DND-41 (cell line): ENCODE data around the gene PSENEN.

Experiments
- ATAC-seq: fragments of 200-7000 bp; cut with Tn5 transposase; 3 replicates; pipeline ENCODE4 v1.9.1; 2021; ENCODE audit warnings: low read depth; ENCODE audit not compliant: insufficient read depth
- DNase-seq: peaks from one replicate; pipeline ENCODE4 v3.0.0-alpha.2; 2020
- H2AFZ ChIP-seq: 2 replicates; pipeline ENCODE4 v1.6.0; 2012; ENCODE audit warnings: low read depth, low read length
- H3K27ac ChIP-seq: 2 replicates; pipeline ENCODE4 v1.5.1; 2012; ENCODE audit warnings: low read length, inconsistent platforms
- H3K27me3 ChIP-seq: fragments of 200-600 bp; sonication (generic); 2 replicates; pipeline ENCODE4 v1.6.0; 2012; ENCODE audit warnings: low read length, mild to moderate bottlenecking, inconsistent platforms; ENCODE audit not compliant: insufficient read depth, poor library complexity
- H3K36me3 ChIP-seq: 2 replicates; pipeline ENCODE4 v1.5.1; 2012; ENCODE audit warnings: low read length, inconsistent platforms; ENCODE audit not compliant: insufficient read depth
- H3K4me1 ChIP-seq: 2 replicates; pipeline ENCODE4 v1.5.1; 2012; ENCODE audit warnings: mild to moderate bottlenecking, low read length; ENCODE audit not compliant: insufficient read depth
- H3K4me2 ChIP-seq: 2 replicates; pipeline ENCODE4 v1.6.0; 2012; ENCODE audit warnings: mild to moderate bottlenecking, moderate library complexity, low read length, inconsistent platforms; ENCODE audit not compliant: insufficient read depth
- H3K4me3 ChIP-seq, 2 experiments: fragments of 200-600 bp in 1 of 2; shearing (Covaris generic) in 1 of 2; 2 replicates each; pipeline ENCODE4 v1.5.1; 2012 to 2016; ENCODE audit warnings: inconsistent platforms in 2 of 2, low read length in 2 of 2, mild to moderate bottlenecking in 2 of 2, low read depth in 1 of 2, moderate library complexity in 1 of 2
- H3K79me2 ChIP-seq: 2 replicates; pipeline ENCODE4 v1.6.0; 2012; ENCODE audit warnings: low read length, inconsistent platforms; ENCODE audit not compliant: insufficient read depth
- H3K9ac ChIP-seq: 2 replicates; pipeline ENCODE4 v1.6.0; 2012; ENCODE audit warnings: low read depth, mild to moderate bottlenecking, inconsistent platforms, low read length, moderate library complexity
- H3K9me3 ChIP-seq: 2 replicates; pipeline ENCODE4 v1.5.1; 2012; ENCODE audit warnings: low read length, moderate library complexity, mild to moderate bottlenecking, inconsistent platforms; ENCODE audit not compliant: insufficient read depth, severe bottlenecking
- H4K20me1 ChIP-seq: 2 replicates; pipeline ENCODE4 v1.6.0; 2012; ENCODE audit warnings: low read length; ENCODE audit not compliant: insufficient read depth
- CTCF ChIP-seq: IDR thresholded peaks from 2 replicates; pipeline ENCODE4 v1.5.1; 2012; ENCODE audit warnings: borderline replicate concordance, low read length, moderate library complexity, mild to moderate bottlenecking; ENCODE audit not compliant: poor library complexity, severe bottlenecking; ENCODE audit errors: extremely low read depth
- EZH2 ChIP-seq: IDR thresholded peaks from 3 replicates; pipeline ENCODE4 v1.6.1; 2012; ENCODE audit warnings: borderline replicate concordance, low read depth, mild to moderate bottlenecking, moderate library complexity, low read length, inconsistent platforms; ENCODE audit not compliant: severe bottlenecking

PSENEN gene

GRCh38 chr19:35775046-35775297 is 29.5 kb downstream of the PSENEN start:
- DNase-seq, result no peak
- Histone ChIP-seq H2AFZ (peak overlapping the region; percentile 79), H3K4me3 (peak overlapping the region in 1 of 2 experiments; percentile 48; a peak in 2 of 4 replicates), H3K27me3 (no peaks in the 10 kb centered on the region), H3K4me1 (peaks cover 29% of the 10 kb centered on the region), H4K20me1 (peaks cover 29% of the 10 kb centered on the region; the same call in 1 of the 2 replicates), H3K9ac (peak overlapping the region; percentile 33; the same call in 1 of the 2 replicates), H3K9me3 (no peaks in the 10 kb centered on the region), H3K4me2 (peak overlapping the region; percentile 65), H3K79me2 (peaks cover 38% of the 10 kb centered on the region), H3K27ac (peak overlapping the region; percentile 45; the same call in 1 of the 2 replicates), H3K36me3 (peaks cover 29% of the 10 kb centered on the region)
- peak; percentile 16 for ATAC-seq
- TF ChIP-seq CTCF, result no peak
- no peak for TF ChIP-seq EZH2

GRCh38 chr19:35775298-35776101 is 30.0 kb downstream of the PSENEN start, which contains the start of gene ARHGAP33:
Gene ARHGAP33 (plus strand): TSS chr19:35775564. CDS start chr19:35775659, 95 bp downstream.
- peaks cover 38% of the 10 kb centered on the region for H3K79me2 ChIP-seq
- peaks cover 29% of the 10 kb centered on the region for H3K4me1 ChIP-seq
- H2AFZ ChIP-seq, result peak within 1 kb of the TSS; percentile 79
- H3K27me3 ChIP-seq, result no peaks in the 10 kb centered on the region
- TF ChIP-seq CTCF, result no peak
- no peak for TF ChIP-seq EZH2
- DNase-seq (peak; percentile 100), ATAC-seq (peak; percentile 89)
- H3K4me3 ChIP-seq, result peak within 1 kb of the TSS; percentile 37 to 74; a peak in 3 of 4 replicates
- peaks cover 34% of the 10 kb centered on the region for H3K36me3 ChIP-seq
- no peaks in the 10 kb centered on the region for H3K9me3 ChIP-seq
- H3K4me2 ChIP-seq, result peak within 1 kb of the TSS; percentile 92
- H4K20me1 ChIP-seq, result peaks cover 29% of the 10 kb centered on the region; the same call in 1 of the 2 replicates
- peak within 1 kb of the TSS; percentile 78 for H3K27ac ChIP-seq
- peak within 1 kb of the TSS; percentile 75 for H3K9ac ChIP-seq

GRCh38 chr19:35776102-35776788 is 30.8 kb downstream of the PSENEN start:
- H3K4me2 ChIP-seq, result peak overlapping the region; percentile 92
- peak overlapping the region; percentile 37 to 74; a peak in 3 of 4 replicates for H3K4me3 ChIP-seq
- peak overlapping the region; percentile 75 for H3K9ac ChIP-seq
- H4K20me1 ChIP-seq, result peaks cover 32% of the 10 kb centered on the region; the same call in 1 of the 2 replicates
- DNase-seq (no peak), ATAC-seq (no peak)
- H3K79me2 ChIP-seq, result peaks cover 38% of the 10 kb centered on the region
- no peak for TF ChIP-seq CTCF
- TF ChIP-seq EZH2, result no peak
- H3K4me1 ChIP-seq, result peaks cover 29% of the 10 kb centered on the region
- peak overlapping the region; percentile 78 for H3K27ac ChIP-seq
- no peaks in the 10 kb centered on the region for H3K27me3 ChIP-seq
- no peaks in the 10 kb centered on the region for H3K9me3 ChIP-seq
- peaks cover 41% of the 10 kb centered on the region for H3K36me3 ChIP-seq
- 0 out of 2 replicates have a peak overlapping the region, but pooled peaks have one; percentile 7 for H2AFZ ChIP-seq
